SK-N-SH treated with all-trans-retinoic acid at 6 μM for 48 hours (cell line): ENCODE measurements around the gene LENEP.
A peak's percentile ranks its signal among the peaks of the same experiment; 100 is the strongest.

ENCODE experiments used
- PATZ1 ChIP-seq: fragments of 250-450 bp; sonication (Bioruptor Pico); IDR thresholded peaks from 2 replicates; pipeline ENCODE4 v1.8.0; 2020; ENCODE audit warnings: mild to moderate bottlenecking, moderate library complexity, borderline replicate concordance
- PPARA ChIP-seq: fragments of 250-450 bp; sonication (Bioruptor Pico); IDR thresholded peaks from 2 replicates; pipeline ENCODE4 v1.5.0; 2020; ENCODE audit warnings: mild to moderate bottlenecking, borderline replicate concordance
- RARB ChIP-seq: fragments of 250-450 bp; sonication (Bioruptor Pico); IDR thresholded peaks from 2 replicates; pipeline ENCODE4 v1.8.0; 2021; ENCODE audit warnings: mild to moderate bottlenecking, moderate library complexity
- ZNF8 ChIP-seq: fragments of 450-650 bp; formaldehyde crosslinking; IDR thresholded peaks from 2 replicates; pipeline ENCODE4 v1.5.0; 2020; ENCODE audit warnings: mild to moderate bottlenecking, moderate library complexity
- TF ChIP-seq, protein P1 (sequence below): fragments of 250-450 bp; sonication (Bioruptor Pico); IDR thresholded peaks from 2 replicates; pipeline ENCODE4 v1.5.1; 2020; ENCODE audit warnings: low read depth, mild to moderate bottlenecking, moderate library complexity

- TF ChIP-seq PATZ1 (CRISPR knock-in tag) (peak; percentile 80), PPARA (no peak), RARB (CRISPR knock-in tag) (no peak), ZNF8 (CRISPR knock-in tag) (no peak)
- TF ChIP-seq, protein P1, sequence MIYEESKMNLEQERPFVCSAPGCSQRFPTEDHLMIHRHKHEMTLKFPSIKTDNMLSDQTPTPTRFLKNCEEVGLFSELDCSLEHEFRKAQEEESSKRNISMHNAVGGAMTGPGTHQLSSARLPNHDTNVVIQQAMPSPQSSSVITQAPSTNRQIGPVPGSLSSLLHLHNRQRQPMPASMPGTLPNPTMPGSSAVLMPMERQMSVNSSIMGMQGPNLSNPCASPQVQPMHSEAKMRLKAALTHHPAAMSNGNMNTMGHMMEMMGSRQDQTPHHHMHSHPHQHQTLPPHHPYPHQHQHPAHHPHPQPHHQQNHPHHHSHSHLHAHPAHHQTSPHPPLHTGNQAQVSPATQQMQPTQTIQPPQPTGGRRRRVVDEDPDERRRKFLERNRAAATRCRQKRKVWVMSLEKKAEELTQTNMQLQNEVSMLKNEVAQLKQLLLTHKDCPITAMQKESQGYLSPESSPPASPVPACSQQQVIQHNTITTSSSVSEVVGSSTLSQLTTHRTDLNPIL (CRISPR knock-in tag) = no peak
These were observed 22.6 kb upstream of the LENEP start, which contains the start of gene SHC1 for GRCh38 chr1:154970631-154971340.
